PFSK-1 (cell line): ENCODE measurements around the gene RAB3IP.

Experiments
- FOXP2 ChIP-seq: optimal IDR thresholded peaks from 2 replicates; pipeline ENCODE3; 2011; ENCODE audit warnings: borderline replicate concordance, control low read depth, inconsistent platforms; ENCODE audit not compliant: insufficient read depth; ENCODE audit errors: extremely low read length, extremely low read depth
- POLR2AphosphoS5 ChIP-seq: IDR thresholded peaks from 2 replicates; pipeline ENCODE4 v1.6.1; 2012; ENCODE audit warnings: low read depth, mild to moderate bottlenecking, control low read depth, low read length, moderate library complexity
- SIN3A ChIP-seq: IDR thresholded peaks from 2 replicates; pipeline ENCODE4 v1.6.1; 2012; ENCODE audit warnings: mild to moderate bottlenecking, low read length, moderate library complexity, borderline replicate concordance; ENCODE audit not compliant: insufficient read depth
- TAF1 ChIP-seq: IDR thresholded peaks from 2 replicates; pipeline ENCODE4 v1.6.1; 2012; ENCODE audit warnings: low read length, control low read depth, borderline replicate concordance; ENCODE audit not compliant: insufficient read depth
- TF ChIP-seq, protein P1 (sequence below), 2 experiments: IDR thresholded peaks; 2 replicates each; pipeline versions ENCODE4 v1.6.1 to v1.8.0; 2011 to 2012; ENCODE audit warnings: low read depth in 2 of 2, low read length in 2 of 2, control low read depth in 1 of 2, inconsistent platforms in 1 of 2, mild to moderate bottlenecking in 1 of 2, moderate library complexity in 1 of 2; ENCODE audit not compliant: insufficient read depth in 1 of 2

The RAB3IP gene

GRCh38 chr12:69843608-69844007 lies 104.9 kb downstream of the RAB3IP start:
- TF ChIP-seq POLR2AphosphoS5 = no peak
- TF ChIP-seq TAF1 = no peak
- TF ChIP-seq, protein P1, sequence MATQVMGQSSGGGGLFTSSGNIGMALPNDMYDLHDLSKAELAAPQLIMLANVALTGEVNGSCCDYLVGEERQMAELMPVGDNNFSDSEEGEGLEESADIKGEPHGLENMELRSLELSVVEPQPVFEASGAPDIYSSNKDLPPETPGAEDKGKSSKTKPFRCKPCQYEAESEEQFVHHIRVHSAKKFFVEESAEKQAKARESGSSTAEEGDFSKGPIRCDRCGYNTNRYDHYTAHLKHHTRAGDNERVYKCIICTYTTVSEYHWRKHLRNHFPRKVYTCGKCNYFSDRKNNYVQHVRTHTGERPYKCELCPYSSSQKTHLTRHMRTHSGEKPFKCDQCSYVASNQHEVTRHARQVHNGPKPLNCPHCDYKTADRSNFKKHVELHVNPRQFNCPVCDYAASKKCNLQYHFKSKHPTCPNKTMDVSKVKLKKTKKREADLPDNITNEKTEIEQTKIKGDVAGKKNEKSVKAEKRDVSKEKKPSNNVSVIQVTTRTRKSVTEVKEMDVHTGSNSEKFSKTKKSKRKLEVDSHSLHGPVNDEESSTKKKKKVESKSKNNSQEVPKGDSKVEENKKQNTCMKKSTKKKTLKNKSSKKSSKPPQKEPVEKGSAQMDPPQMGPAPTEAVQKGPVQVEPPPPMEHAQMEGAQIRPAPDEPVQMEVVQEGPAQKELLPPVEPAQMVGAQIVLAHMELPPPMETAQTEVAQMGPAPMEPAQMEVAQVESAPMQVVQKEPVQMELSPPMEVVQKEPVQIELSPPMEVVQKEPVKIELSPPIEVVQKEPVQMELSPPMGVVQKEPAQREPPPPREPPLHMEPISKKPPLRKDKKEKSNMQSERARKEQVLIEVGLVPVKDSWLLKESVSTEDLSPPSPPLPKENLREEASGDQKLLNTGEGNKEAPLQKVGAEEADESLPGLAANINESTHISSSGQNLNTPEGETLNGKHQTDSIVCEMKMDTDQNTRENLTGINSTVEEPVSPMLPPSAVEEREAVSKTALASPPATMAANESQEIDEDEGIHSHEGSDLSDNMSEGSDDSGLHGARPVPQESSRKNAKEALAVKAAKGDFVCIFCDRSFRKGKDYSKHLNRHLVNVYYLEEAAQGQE (IDR thresholded peaks at IDR 0.05; ENCODE audit: insufficient read depth in 1 of 2, low read depth in 2 of 2, low read length in 2 of 2) = no peak
- TF ChIP-seq SIN3A = no peak
- TF ChIP-seq FOXP2 = no peak

- TF ChIP-seq SIN3A (no peak), POLR2AphosphoS5 (no peak), TAF1 (no peak), FOXP2 (no peak)
- TF ChIP-seq, protein P1 (IDR thresholded peaks at IDR 0.05; ENCODE audit: insufficient read depth in 1 of 2, low read depth in 2 of 2, low read length in 2 of 2) = no peak
Measured at GRCh38 chr12:69844416-69844815, 105.8 kb downstream of the RAB3IP start.

GRCh38 chr12:69844836-69845235 lies 106.2 kb downstream of the RAB3IP start:
- TF ChIP-seq, protein P1 (IDR thresholded peaks at IDR 0.05; ENCODE audit: insufficient read depth in 1 of 2, low read depth in 2 of 2, low read length in 2 of 2) = no peak
- no peak for TF ChIP-seq POLR2AphosphoS5
- TF ChIP-seq TAF1 = no peak
- TF ChIP-seq SIN3A = no peak
- no peak for TF ChIP-seq FOXP2

DNA sequence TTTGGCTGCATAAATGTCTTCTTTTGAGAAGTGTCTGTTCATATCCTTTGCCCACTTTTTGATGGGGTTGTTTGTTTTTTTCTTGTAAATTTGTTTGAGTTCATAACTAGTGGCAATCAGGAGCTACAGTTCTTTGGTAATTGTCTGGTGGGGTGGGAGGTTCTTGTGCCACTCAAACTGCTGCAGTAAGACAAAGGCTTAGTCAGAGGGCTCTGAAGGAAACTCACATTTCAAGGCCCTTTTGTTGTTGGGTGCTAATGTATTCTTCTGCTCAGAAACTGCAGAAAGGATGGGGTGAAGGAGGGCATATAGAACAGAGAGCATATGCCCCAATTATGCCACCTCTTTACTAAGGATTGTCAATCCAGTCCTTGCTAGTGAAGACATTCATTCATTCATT lies 108.3 kb downstream of the RAB3IP start:
- no peak for TF ChIP-seq FOXP2
- no peak for TF ChIP-seq POLR2AphosphoS5
- no peak for TF ChIP-seq TAF1
- TF ChIP-seq, protein P1 (IDR thresholded peaks at IDR 0.05; ENCODE audit: insufficient read depth in 1 of 2, low read depth in 2 of 2, low read length in 2 of 2) = no peak
- no peak for TF ChIP-seq SIN3A

- no peak for TF ChIP-seq TAF1
- TF ChIP-seq FOXP2 = no peak
- no peak for TF ChIP-seq POLR2AphosphoS5
- TF ChIP-seq, protein P1 (IDR thresholded peaks at IDR 0.05; ENCODE audit: insufficient read depth in 1 of 2, low read depth in 2 of 2, low read length in 2 of 2) = no peak
- TF ChIP-seq SIN3A = no peak
Measured at GRCh38 chr12:69851976-69852375, 113.3 kb downstream of the RAB3IP start.
